OCI-LY3 (cell line): ENCODE results near the gene ZNF716.
"Not testable (repeated sequence)": the region's sequence is repeated elsewhere in the genome, so short reads cannot be mapped to it uniquely, and the experiment has no call there.

ENCODE experiments used
- H2AFZ ChIP-seq: fragments of 200-600, 300-600 bp; shearing (Covaris generic); 2 replicates; pipeline ENCODE4 v1.6.0; 2014; ENCODE audit warnings: antibody characterized with exemption, low read depth, low read length
- H3K27ac ChIP-seq: fragments of 200-600, 300-600 bp; sonication (generic); 2 replicates; pipeline ENCODE4 v1.5.1; 2014; ENCODE audit warnings: mild to moderate bottlenecking, low read length, moderate library complexity, mixed read lengths
- H3K27me3 ChIP-seq: fragments of 200-600, 300-600 bp; sonication (generic); 2 replicates; pipeline ENCODE4 v1.6.1; 2014; ENCODE audit warnings: low read depth, low read length, mixed read lengths
- H3K36me3 ChIP-seq: fragments of 200-600, 300-600 bp; sonication (generic); replicated peaks from 2 replicates; pipeline ENCODE3; 2014; ENCODE audit warnings: low read depth, low read length, mixed read lengths
- H3K4me1 ChIP-seq: fragments of 300-600, 200-600 bp; sonication (generic); 2 replicates; pipeline ENCODE4 v1.6.1; 2014; ENCODE audit warnings: low read length, mixed read lengths
- H3K4me2 ChIP-seq: fragments of 200-600, 300-600 bp; sonication (generic); 2 replicates; pipeline ENCODE4 v1.6.1; 2014; ENCODE audit warnings: low read length, mixed read lengths
- H3K4me3 ChIP-seq: fragments of 300-600, 200-600 bp; sonication (generic); 2 replicates; pipeline ENCODE4 v1.5.1; 2014; ENCODE audit warnings: antibody characterized with exemption, mild to moderate bottlenecking, low read length, moderate library complexity
- H3K79me2 ChIP-seq: fragments of 300-600, 200-600 bp; shearing (Covaris generic); 2 replicates; pipeline ENCODE4 v1.6.1; 2014; ENCODE audit warnings: mild to moderate bottlenecking, low read length, mixed read lengths
- H3K9ac ChIP-seq: fragments of 300-600, 200-600 bp; shearing (Covaris generic); 2 replicates; pipeline ENCODE4 v1.6.0; 2014; ENCODE audit warnings: mild to moderate bottlenecking, low read length, moderate library complexity
- H3K9me3 ChIP-seq: fragments of 200-600, 300-600 bp; shearing (Covaris generic); 2 replicates; pipeline ENCODE4 v1.6.1; 2014; ENCODE audit warnings: low read length, mixed read lengths; ENCODE audit not compliant: insufficient read depth
- H4K20me1 ChIP-seq: fragments of 200-600, 300-600 bp; sonication (generic); 2 replicates; pipeline ENCODE4 v1.6.1; 2016; ENCODE audit warnings: low read length, mixed read lengths; ENCODE audit not compliant: insufficient read depth
- CTCF ChIP-seq: fragments of 200-600, 300-600 bp; sonication (generic); IDR thresholded peaks from 2 replicates; pipeline ENCODE4 v1.5.1; 2014; ENCODE audit warnings: antibody characterized with exemption, low read length, low read depth
- EZH2phosphoT487 ChIP-seq: fragments of 200-600 bp; shearing (Covaris generic); IDR thresholded peaks from 2 replicates; pipeline ENCODE4 v1.6.1; 2018; ENCODE audit warnings: antibody characterized with exemption, mixed run types, low read depth

The ZNF716 gene

GRCh38 chr7:57487957-57488356 is 38.0 kb downstream of the ZNF716 start:
- H3K4me1 ChIP-seq: no peaks in the 10 kb centered on the region
- no peak overlapping the region for H3K4me3 ChIP-seq
- H4K20me1 ChIP-seq: no peaks in the 10 kb centered on the region
- H3K9ac ChIP-seq: no peak overlapping the region
- no peaks in the 10 kb centered on the region for H3K36me3 ChIP-seq
- H3K9me3 ChIP-seq: peaks cover 25% of the 10 kb centered on the region
- no peak overlapping the region for H3K4me2 ChIP-seq
- no peaks in the 10 kb centered on the region for H3K27me3 ChIP-seq
- TF ChIP-seq EZH2phosphoT487 (no peak), CTCF (no peak)
- H3K79me2 ChIP-seq: no peaks in the 10 kb centered on the region
- no peak overlapping the region for H3K27ac ChIP-seq
- H2AFZ ChIP-seq: no peak overlapping the region

- H4K20me1 ChIP-seq, H3K79me2 ChIP-seq, H3K4me1 ChIP-seq, H3K4me3 ChIP-seq, H2AFZ ChIP-seq, H3K36me3 ChIP-seq, H3K27me3 ChIP-seq, H3K27ac ChIP-seq, H3K4me2 ChIP-seq, H3K9ac ChIP-seq, H3K9me3 ChIP-seq: not testable (repeated sequence)
These were observed 45.1 kb downstream of the ZNF716 start for GRCh38 chr7:57495111-57495510.

GRCh38 chr7:57496395-57496794 is 46.4 kb downstream of the ZNF716 start:
- no peak overlapping the region for H3K9ac ChIP-seq
- no peaks in the 10 kb centered on the region for H3K27me3 ChIP-seq
- H3K9me3 ChIP-seq: peaks cover 9% of the 10 kb centered on the region; the same call in 1 of the 2 replicates
- no peaks in the 10 kb centered on the region for H4K20me1 ChIP-seq
- H3K4me1 ChIP-seq: no peaks in the 10 kb centered on the region
- H3K36me3 ChIP-seq: no peaks in the 10 kb centered on the region
- no peak for TF ChIP-seq CTCF
- no peak for TF ChIP-seq EZH2phosphoT487
- H3K4me3 ChIP-seq: no peak overlapping the region
- H3K4me2 ChIP-seq: no peak overlapping the region
- no peak overlapping the region for H3K27ac ChIP-seq
- H3K79me2 ChIP-seq: no peaks in the 10 kb centered on the region
- no peak overlapping the region for H2AFZ ChIP-seq

GRCh38 chr7:57505176-57505575 is 55.2 kb downstream of the ZNF716 start:
- H3K9me3 ChIP-seq: no peaks in the 10 kb centered on the region

More at GRCh38 chr7:57505176-57505575, 55.2 kb downstream of the ZNF716 start:
- TF ChIP-seq EZH2phosphoT487 (no peak), CTCF (no peak)
- H3K36me3 ChIP-seq: no peaks in the 10 kb centered on the region
- H3K4me3 ChIP-seq: no peak overlapping the region
- H3K79me2 ChIP-seq: no peaks in the 10 kb centered on the region
- no peak overlapping the region for H3K27ac ChIP-seq
- no peak overlapping the region for H3K4me2 ChIP-seq
- H3K27me3 ChIP-seq: no peaks in the 10 kb centered on the region
- H3K9ac ChIP-seq: no peak overlapping the region
- H4K20me1 ChIP-seq: no peaks in the 10 kb centered on the region
- H2AFZ ChIP-seq: no peak overlapping the region
- no peaks in the 10 kb centered on the region for H3K4me1 ChIP-seq
